ENCODE measurements around the gene NEO1.

The NEO1 gene

GRCh38 chr15:73231661-73232419 is 179.6 kb downstream of the NEO1 start:
- Histone ChIP-seq H3K9me3 (ENCODE audit: control insufficient read depth, low read depth, low read length) (no peaks in the 10 kb centered on the region), H3K36me3 (ENCODE audit: control insufficient read depth, low read depth, low read length) (no peaks in the 10 kb centered on the region), H3K4me3 (ENCODE audit: low read length) (no peak overlapping the region), H3K27ac (ENCODE audit: low read length) (no peak overlapping the region), H3K27me3 (ENCODE audit: control insufficient read depth, insufficient read depth, low read length) (no peaks in the 10 kb centered on the region), H3K4me1 (ENCODE audit: control insufficient read depth, low read depth, low read length) (peaks cover 4% of the 10 kb centered on the region), H3K9ac (ENCODE audit: low read length) (no peak overlapping the region)

GRCh38 chr15:73232776-73233175 is 180.5 kb downstream of the NEO1 start:
- Histone ChIP-seq H3K9me3 (ENCODE audit: control insufficient read depth, low read depth, low read length) (no peaks in the 10 kb centered on the region), H3K27ac (ENCODE audit: low read length) (no peak overlapping the region), H3K36me3 (ENCODE audit: control insufficient read depth, low read depth, low read length) (no peaks in the 10 kb centered on the region), H3K4me1 (ENCODE audit: control insufficient read depth, low read depth, low read length) (peaks cover 4% of the 10 kb centered on the region), H3K9ac (ENCODE audit: low read length) (no peak overlapping the region), H3K4me3 (ENCODE audit: low read length) (no peak overlapping the region), H3K27me3 (ENCODE audit: control insufficient read depth, insufficient read depth, low read length) (no peaks in the 10 kb centered on the region)

GRCh38 chr15:73233623-73234022 is 181.4 kb downstream of the NEO1 start:
- H3K4me1 ChIP-seq (ENCODE audit: control insufficient read depth, low read depth, low read length), result peaks cover 4% of the 10 kb centered on the region
- H3K27ac ChIP-seq (ENCODE audit: low read length), result no peak overlapping the region
- H3K4me3 ChIP-seq (ENCODE audit: low read length), result no peak overlapping the region
- no peaks in the 10 kb centered on the region for H3K9me3 ChIP-seq (ENCODE audit: control insufficient read depth, low read depth, low read length)
- no peak overlapping the region for H3K9ac ChIP-seq (ENCODE audit: low read length)
- no peaks in the 10 kb centered on the region for H3K36me3 ChIP-seq (ENCODE audit: control insufficient read depth, low read depth, low read length)
- no peaks in the 10 kb centered on the region for H3K27me3 ChIP-seq (ENCODE audit: control insufficient read depth, insufficient read depth, low read length)

- H3K27ac ChIP-seq (ENCODE audit: low read length), result no peak overlapping the region
- H3K9ac ChIP-seq (ENCODE audit: low read length), result no peak overlapping the region
- H3K9me3 ChIP-seq (ENCODE audit: control insufficient read depth, low read depth, low read length), result no peaks in the 10 kb centered on the region
- H3K27me3 ChIP-seq (ENCODE audit: control insufficient read depth, insufficient read depth, low read length), result no peaks in the 10 kb centered on the region
- no peaks in the 10 kb centered on the region for H3K4me1 ChIP-seq (ENCODE audit: control insufficient read depth, low read depth, low read length)
- H3K4me3 ChIP-seq (ENCODE audit: low read length), result no peak overlapping the region
- no peaks in the 10 kb centered on the region for H3K36me3 ChIP-seq (ENCODE audit: control insufficient read depth, low read depth, low read length)
These were observed 185.6 kb downstream of the NEO1 start for GRCh38 chr15:73237910-73238309.

- H3K36me3 ChIP-seq (ENCODE audit: control insufficient read depth, low read depth, low read length), result no peaks in the 10 kb centered on the region
- no peaks in the 10 kb centered on the region for H3K4me1 ChIP-seq (ENCODE audit: control insufficient read depth, low read depth, low read length)
- H3K27me3 ChIP-seq (ENCODE audit: control insufficient read depth, insufficient read depth, low read length), result no peaks in the 10 kb centered on the region
- H3K4me3 ChIP-seq (ENCODE audit: low read length), result no peak overlapping the region
- no peaks in the 10 kb centered on the region for H3K9me3 ChIP-seq (ENCODE audit: control insufficient read depth, low read depth, low read length)
- H3K27ac ChIP-seq (ENCODE audit: low read length), result no peak overlapping the region
- H3K9ac ChIP-seq (ENCODE audit: low read length), result no peak overlapping the region
These were observed 187.4 kb downstream of the NEO1 start for GRCh38 chr15:73239564-73240215.

- no peaks in the 10 kb centered on the region for H3K4me1 ChIP-seq (ENCODE audit: control insufficient read depth, low read depth, low read length)
- no peaks in the 10 kb centered on the region for H3K9me3 ChIP-seq (ENCODE audit: control insufficient read depth, low read depth, low read length)
- no peak overlapping the region for H3K27ac ChIP-seq (ENCODE audit: low read length)
- no peak overlapping the region for H3K4me3 ChIP-seq (ENCODE audit: low read length)
- H3K9ac ChIP-seq (ENCODE audit: low read length), result no peak overlapping the region
- no peaks in the 10 kb centered on the region for H3K27me3 ChIP-seq (ENCODE audit: control insufficient read depth, insufficient read depth, low read length)
- peaks cover 4% of the 10 kb centered on the region for H3K36me3 ChIP-seq (ENCODE audit: control insufficient read depth, low read depth, low read length)
These were observed 188.7 kb downstream of the NEO1 start for GRCh38 chr15:73240866-73241499.

GRCh38 chr15:73244333-73244732 is 192.1 kb downstream of the NEO1 start:
- H3K9ac ChIP-seq (ENCODE audit: low read length), result no peak overlapping the region
- H3K27ac ChIP-seq (ENCODE audit: low read length), result no peak overlapping the region
- no peaks in the 10 kb centered on the region for H3K27me3 ChIP-seq (ENCODE audit: control insufficient read depth, insufficient read depth, low read length)
- no peak overlapping the region for H3K4me3 ChIP-seq (ENCODE audit: low read length)
- H3K4me1 ChIP-seq (ENCODE audit: control insufficient read depth, low read depth, low read length), result no peaks in the 10 kb centered on the region
- H3K36me3 ChIP-seq (ENCODE audit: control insufficient read depth, low read depth, low read length), result peaks cover 15% of the 10 kb centered on the region
- H3K9me3 ChIP-seq (ENCODE audit: control insufficient read depth, low read depth, low read length), result no peaks in the 10 kb centered on the region

GRCh38 chr15:73246439-73246838 is 194.2 kb downstream of the NEO1 start:
- Histone ChIP-seq H3K9me3 (ENCODE audit: control insufficient read depth, low read depth, low read length) (no peaks in the 10 kb centered on the region), H3K36me3 (ENCODE audit: control insufficient read depth, low read depth, low read length) (peaks cover 19% of the 10 kb centered on the region), H3K27me3 (ENCODE audit: control insufficient read depth, insufficient read depth, low read length) (no peaks in the 10 kb centered on the region), H3K27ac (ENCODE audit: low read length) (no peak overlapping the region), H3K4me3 (ENCODE audit: low read length) (no peak overlapping the region), H3K4me1 (ENCODE audit: control insufficient read depth, low read depth, low read length) (no peaks in the 10 kb centered on the region), H3K9ac (ENCODE audit: low read length) (no peak overlapping the region)

- H3K36me3 ChIP-seq (ENCODE audit: control insufficient read depth, low read depth, low read length), result peaks cover 19% of the 10 kb centered on the region
These were observed 194.6 kb downstream of the NEO1 start for GRCh38 chr15:73246898-73247297.

GRCh38 chr15:73247331-73247730 is 195.1 kb downstream of the NEO1 start:
- H3K9me3 ChIP-seq (ENCODE audit: control insufficient read depth, low read depth, low read length), result no peaks in the 10 kb centered on the region
- no peak overlapping the region for H3K4me3 ChIP-seq (ENCODE audit: low read length)
- H3K27ac ChIP-seq (ENCODE audit: low read length), result no peak overlapping the region
- H3K27me3 ChIP-seq (ENCODE audit: control insufficient read depth, insufficient read depth, low read length), result no peaks in the 10 kb centered on the region
- H3K4me1 ChIP-seq (ENCODE audit: control insufficient read depth, low read depth, low read length), result no peaks in the 10 kb centered on the region
- peaks cover 19% of the 10 kb centered on the region for H3K36me3 ChIP-seq (ENCODE audit: control insufficient read depth, low read depth, low read length)
- H3K9ac ChIP-seq (ENCODE audit: low read length), result no peak overlapping the region

More at GRCh38 chr15:73246898-73247297, 194.6 kb downstream of the NEO1 start:
- H3K9me3 ChIP-seq (ENCODE audit: control insufficient read depth, low read depth, low read length), result no peaks in the 10 kb centered on the region
- no peaks in the 10 kb centered on the region for H3K27me3 ChIP-seq (ENCODE audit: control insufficient read depth, insufficient read depth, low read length)
- H3K27ac ChIP-seq (ENCODE audit: low read length), result no peak overlapping the region
- H3K9ac ChIP-seq (ENCODE audit: low read length), result no peak overlapping the region
- H3K4me1 ChIP-seq (ENCODE audit: control insufficient read depth, low read depth, low read length), result no peaks in the 10 kb centered on the region
- no peak overlapping the region for H3K4me3 ChIP-seq (ENCODE audit: low read length)

GRCh38 chr15:73249499-73249898 is 197.2 kb downstream of the NEO1 start:
- Histone ChIP-seq H3K27ac (ENCODE audit: low read length) (no peak overlapping the region), H3K4me3 (ENCODE audit: low read length) (no peak overlapping the region), H3K36me3 (ENCODE audit: control insufficient read depth, low read depth, low read length) (peaks cover 30% of the 10 kb centered on the region), H3K9ac (ENCODE audit: low read length) (no peak overlapping the region), H3K4me1 (ENCODE audit: control insufficient read depth, low read depth, low read length) (no peaks in the 10 kb centered on the region), H3K9me3 (ENCODE audit: control insufficient read depth, low read depth, low read length) (no peaks in the 10 kb centered on the region), H3K27me3 (ENCODE audit: control insufficient read depth, insufficient read depth, low read length) (no peaks in the 10 kb centered on the region)
